ENCODE data around the gene CGB1. TPM values are rescaled to one million over a fixed set of nuclear protein-coding genes. Genes with fewer than 3 reads are reported as not detected.

The CGB1 gene
- total RNA-seq, 2 donors from 2014 or later = not detected

GRCh38 chr19:48987323-48987722, 49.4 kb downstream of the CGB1 start:
- H3K36me3 ChIP-seq (replicated peaks in 1 of 2; ENCODE audit: insufficient read depth in 1 of 2, low read depth in 2 of 2) = no peaks in the 10 kb centered on the region
- H3K9me3 ChIP-seq = no peaks in the 10 kb centered on the region
- 82 to 85% methylated on average over 6 to 7 of the region's 7 CpGs for WGBS, 2 donors
- intact Hi-C loops (cut with DNase I) = no loop called here
- peaks cover 14% of the 10 kb centered on the region for H3K4me1 ChIP-seq
- H3K27me3 ChIP-seq = no peaks in the 10 kb centered on the region
- H3K27ac ChIP-seq = no peak overlapping the region
- DNase-seq = no peak
- no peak for ATAC-seq
- TF ChIP-seq POLR2A (IDR thresholded peaks at IDR 0.05) (no peak), CTCF (IDR thresholded peaks at IDR 0.05) (no peak)
- no peak overlapping the region for H3K4me3 ChIP-seq

- Histone ChIP-seq H3K27ac (no peak overlapping the region), H3K9me3 (no peaks in the 10 kb centered on the region), H3K4me1 (peaks cover 2% of the 10 kb centered on the region), H3K36me3 (replicated peaks in 1 of 2; ENCODE audit: insufficient read depth in 1 of 2, low read depth in 2 of 2) (peaks cover 0 to 2% of the 10 kb centered on the region in 2 donors), H3K27me3 (no peaks in the 10 kb centered on the region), H3K4me3 (no peak overlapping the region)
- TF ChIP-seq POLR2A (IDR thresholded peaks at IDR 0.05) (no peak), CTCF (IDR thresholded peaks at IDR 0.05) (no peak)
- no peak for ATAC-seq
- intact Hi-C loops (cut with DNase I) = no loop called here
- WGBS, 2 donors = 90 to 100% methylated on average over 3 of the region's 3 CpGs
- no peak for DNase-seq
Measured at GRCh38 chr19:48986211-48986610, 50.5 kb downstream of the CGB1 start.

- intact Hi-C loops (cut with DNase I) = no loop called here
- ATAC-seq (no peak), DNase-seq (no peak)
- Histone ChIP-seq H3K27me3 (no peaks in the 10 kb centered on the region), H3K4me1 (no peaks in the 10 kb centered on the region), H3K27ac (no peak overlapping the region), H3K9me3 (no peaks in the 10 kb centered on the region), H3K4me3 (no peak overlapping the region), H3K36me3 (replicated peaks in 1 of 2; ENCODE audit: insufficient read depth in 1 of 2, low read depth in 2 of 2) (peaks cover 0 to 2% of the 10 kb centered on the region in 2 donors)
- TF ChIP-seq CTCF (IDR thresholded peaks at IDR 0.05) (no peak), POLR2A (IDR thresholded peaks at IDR 0.05) (no peak)
- WGBS, 2 donors = 93% methylated on average over 11 of the region's 13 CpGs; no CpG with 5 or more reads in 1 of the 2 donors
Measured at GRCh38 chr19:48985711-48986110, 51.0 kb downstream of the CGB1 start.

Small RNA genes within 50 kb of the gene (microRNA-seq; reads per million reads assigned to microRNA genes)
- 0 to 0.45 reads per million in 2 donors for gene MIR6798 (ENCODE audit: borderline number of aligned reads in 2 of 2, borderline replicate concordance in 2 of 2)

Small RNA genes within 50 kb of the gene (small RNA-seq; reads per million reads assigned to genes)
- gene MIR6798 = not detected
- gene RN7SL708P = not detected

Other genes with a start within 250 kb of the CGB1 start
- gene BCAT2, start 225.9 kb downstream of the CGB1 start, total RNA-seq = 10 to 100 TPM; 34.5 to 56.0 TPM
- gene HSD17B14, start 200.4 kb downstream of the CGB1 start, total RNA-seq = 1 to 10 TPM; 2.1 to 3.3 TPM
- 10 to 100 TPM in 1 of 2 donors, 1 to 10 TPM in 1; 6.5 to 21.1 TPM for gene PLEKHA4, start 168.3 kb downstream of the CGB1 start, total RNA-seq
- gene PPP1R15A, start 164.5 kb downstream of the CGB1 start, total RNA-seq = 10 to 100 TPM; 17.9 to 49.4 TPM
- gene TULP2, start 138.2 kb downstream of the CGB1 start, total RNA-seq = not detected
- 100 to 1,000 TPM; 129 to 170 TPM for gene NUCB1, start 136.6 kb downstream of the CGB1 start, total RNA-seq
- gene DHDH, start 103.2 kb downstream of the CGB1 start, total RNA-seq = not detected
- 10 to 100 TPM; 15.3 to 22.7 TPM for gene BAX, start 82.0 kb downstream of the CGB1 start, total RNA-seq
- 1,000 to 10,000 TPM; 1,824 to 3,385 TPM for gene FTL, start 71.6 kb downstream of the CGB1 start, total RNA-seq
- 10 to 100 TPM in 1 of 2 donors, 1 to 10 TPM in 1; 7.5 to 17.8 TPM for gene GYS1, start 43.6 kb downstream of the CGB1 start, total RNA-seq
- 10 to 100 TPM; 46.5 to 47.2 TPM for gene RUVBL2, start 43.0 kb downstream of the CGB1 start, total RNA-seq
- gene LHB, start 19.8 kb downstream of the CGB1 start, total RNA-seq = 10 to 100 TPM in 1 of 2 donors, not detected in 1; 45.8 TPM
- not detected for gene CGB3, start 12.6 kb downstream of the CGB1 start, total RNA-seq
- not detected for gene CGB2, start 5.0 kb downstream of the CGB1 start, total RNA-seq
- not detected for gene CGB5, start 7.0 kb upstream of the CGB1 start, total RNA-seq
- not detected for gene CGB8, start 12.2 kb upstream of the CGB1 start, total RNA-seq
- gene CGB7, start 20.9 kb upstream of the CGB1 start, total RNA-seq = not detected
- gene NTF4, start 27.9 kb upstream of the CGB1 start, total RNA-seq = not detected
- not detected for gene KCNA7, start 35.8 kb upstream of the CGB1 start, total RNA-seq
- gene SNRNP70, start 48.6 kb upstream of the CGB1 start, total RNA-seq = 100 to 1,000 TPM; 199 to 588 TPM
- gene LIN7B, start 77.5 kb upstream of the CGB1 start, total RNA-seq = 10 to 100 TPM in 1 of 2 donors, 1 to 10 TPM in 1; 8.3 to 24.1 TPM
- 1 to 10 TPM in 1 of 2 donors, not detected in 1; 2.3 TPM for gene C19orf73, start 82.2 kb upstream of the CGB1 start, total RNA-seq
- 10 to 100 TPM in 1 of 2 donors, 1 to 10 TPM in 1; 6.7 to 15.2 TPM for gene PPFIA3, start 82.6 kb upstream of the CGB1 start, total RNA-seq
- 1 to 10 TPM; 2.1 to 4.3 TPM for gene HRC, start 118.5 kb upstream of the CGB1 start, total RNA-seq
- 10 to 100 TPM; 15.8 to 28.0 TPM for gene TRPM4, start 120.9 kb upstream of the CGB1 start, total RNA-seq